HG03521 (cell line): ENCODE measurements around the gene AFF3.

Source experiments
- ATAC-seq: cut with Tn5 transposase; IDR thresholded peaks from one replicate; pipeline ENCODE4 v1.9.1; 2021; ENCODE audit warnings: mild to moderate bottlenecking, moderate library complexity; ENCODE audit not compliant: unreplicated experiment

AFF3 gene

GRCh38 chr2:100151310-100151709 is 8.9 kb upstream of the AFF3 start:
- ATAC-seq = no peak

DNA sequence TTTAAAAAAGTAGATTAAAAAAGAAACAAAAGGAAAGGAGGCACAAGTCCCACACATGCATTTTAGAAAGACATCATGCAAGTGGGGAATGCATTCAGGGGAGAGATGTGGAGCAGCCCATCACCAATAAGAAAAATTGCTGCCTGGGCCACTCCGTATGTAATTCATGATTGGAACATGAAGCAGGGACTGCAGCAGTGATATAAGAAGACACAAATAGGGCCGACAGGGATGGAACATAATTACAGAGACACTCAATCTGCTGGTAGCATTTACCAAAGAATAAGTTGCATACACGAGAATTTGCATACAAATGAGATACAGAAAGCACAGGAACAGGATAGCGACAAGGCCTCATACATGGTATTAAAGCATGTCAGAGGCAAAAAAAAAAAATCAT is 6.5 kb upstream of the AFF3 start:
- no peak for ATAC-seq

DNA sequence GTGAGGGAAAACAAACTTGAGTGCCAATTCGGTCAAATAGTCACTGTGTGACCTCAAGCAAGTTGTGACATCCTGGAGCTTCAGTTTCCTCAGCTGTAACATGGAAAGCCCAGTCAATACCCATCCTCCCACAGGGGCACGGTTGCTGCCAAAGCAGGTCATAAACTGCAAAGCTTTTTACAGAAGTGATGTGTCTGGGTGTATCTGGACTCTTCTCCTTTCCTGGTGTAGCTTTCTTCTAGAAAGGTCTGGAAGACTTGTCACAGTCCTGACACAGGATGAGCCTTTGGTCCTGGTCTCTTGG is 4.2 kb upstream of the AFF3 start:
- ATAC-seq = no peak

DNA sequence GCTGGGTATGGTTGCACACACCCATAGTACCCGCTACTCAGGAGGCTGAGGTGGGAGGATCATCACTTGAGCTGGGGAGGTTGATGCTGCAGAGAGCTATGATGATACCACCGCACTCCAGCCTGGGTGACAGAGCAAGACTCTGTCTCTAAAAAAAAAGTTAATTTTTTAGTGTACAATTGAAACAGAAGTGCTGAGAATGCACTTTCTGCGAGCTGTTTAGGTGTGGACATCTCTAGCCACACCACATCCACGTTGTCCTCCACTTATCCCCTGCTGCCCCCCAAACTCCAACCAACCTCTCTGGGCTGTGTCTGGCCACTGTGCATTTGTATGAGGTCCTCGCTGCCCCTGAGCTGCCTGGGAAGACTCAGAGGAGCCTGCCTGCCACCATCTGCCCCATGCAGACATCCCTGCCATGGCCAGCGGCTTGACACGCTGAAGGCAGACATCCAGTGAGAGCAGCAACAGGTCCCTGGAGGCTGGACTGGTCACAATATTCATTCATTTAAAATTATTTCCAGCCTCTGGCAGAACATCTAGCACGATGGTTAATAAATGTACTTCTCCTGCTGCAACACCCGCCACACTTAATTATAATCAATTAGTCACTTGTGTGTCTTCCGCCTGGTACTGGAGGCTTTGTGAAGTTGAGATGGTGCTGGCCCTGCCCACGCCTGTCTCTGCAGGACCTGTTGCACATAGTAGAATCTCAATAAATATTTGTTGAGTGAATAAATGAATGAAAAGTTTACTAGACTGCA is 3.7 kb upstream of the AFF3 start:
- no peak for ATAC-seq

- no peak for ATAC-seq
Observed at GRCh38 chr2:100143286-100143685, 896 bp upstream of the AFF3 start.

- ATAC-seq = no peak
Observed at GRCh38 chr2:100141906-100142305, 484 bp downstream of the AFF3 start.

DNA sequence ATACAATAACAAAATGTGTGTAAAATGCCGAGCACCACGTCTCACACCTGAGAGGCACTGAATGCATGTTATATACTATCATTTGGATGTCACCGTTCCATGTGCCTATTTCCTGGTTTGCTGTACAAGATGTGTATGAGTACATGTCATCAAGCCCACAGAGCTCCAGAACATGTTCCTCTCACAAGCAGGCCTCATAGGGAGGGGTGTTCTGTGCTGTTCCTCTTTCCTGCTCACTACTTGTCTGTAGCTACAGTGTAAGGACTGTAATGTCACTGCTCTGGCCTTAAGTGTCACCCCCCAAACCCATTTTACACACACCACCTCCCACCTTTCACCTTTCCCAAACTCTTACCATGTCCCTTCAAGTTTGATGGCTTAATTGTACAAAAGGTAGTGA is 1.8 kb downstream of the AFF3 start:
- no peak for ATAC-seq

GRCh38 chr2:100137866-100138570 is 4.4 kb downstream of the AFF3 start:
- no peak for ATAC-seq

DNA sequence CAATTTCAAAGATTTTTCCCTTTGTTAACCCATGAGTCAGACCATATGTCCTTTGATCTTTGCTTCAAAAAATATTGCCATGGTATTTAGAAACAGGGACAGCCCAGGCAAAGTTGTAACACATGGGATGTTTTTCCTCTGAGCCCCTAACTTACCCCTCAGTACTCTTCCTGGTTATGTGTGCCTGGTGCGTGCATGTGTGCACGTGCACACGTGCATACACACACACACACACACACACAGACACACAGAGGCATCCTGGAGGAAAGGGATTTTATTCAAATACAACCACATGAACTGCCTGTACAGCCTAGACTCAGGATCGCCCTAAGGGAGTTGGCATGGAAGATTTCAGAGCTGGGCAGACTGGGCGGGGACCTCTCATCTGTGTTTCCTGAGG is 5.1 kb downstream of the AFF3 start:
- ATAC-seq = no peak

- ATAC-seq = no peak
Observed at GRCh38 chr2:100136310-100136709, 6.1 kb downstream of the AFF3 start.

DNA sequence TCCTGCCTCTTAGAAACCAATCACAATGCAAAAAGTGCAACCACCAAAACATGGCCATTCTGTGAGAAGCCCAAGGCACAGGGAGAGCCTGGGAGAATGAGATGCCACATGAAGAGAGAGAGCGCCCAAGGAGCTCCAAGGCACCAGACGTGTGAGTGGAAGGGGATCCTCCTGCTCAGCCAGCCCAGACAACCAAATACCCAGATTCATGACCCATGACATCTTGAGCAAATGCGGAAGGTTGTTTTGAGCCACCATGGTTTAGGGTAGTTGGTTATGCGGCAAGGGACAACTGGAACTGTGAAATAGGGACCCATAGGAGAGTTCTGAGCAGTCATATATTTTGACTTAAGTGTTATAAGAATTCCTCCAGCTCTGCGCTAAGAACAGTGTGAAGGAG is 7.0 kb downstream of the AFF3 start:
- ATAC-seq = no peak

GRCh38 chr2:100130595-100131391 is 11.6 kb downstream of the AFF3 start:
- ATAC-seq = no peak

DNA sequence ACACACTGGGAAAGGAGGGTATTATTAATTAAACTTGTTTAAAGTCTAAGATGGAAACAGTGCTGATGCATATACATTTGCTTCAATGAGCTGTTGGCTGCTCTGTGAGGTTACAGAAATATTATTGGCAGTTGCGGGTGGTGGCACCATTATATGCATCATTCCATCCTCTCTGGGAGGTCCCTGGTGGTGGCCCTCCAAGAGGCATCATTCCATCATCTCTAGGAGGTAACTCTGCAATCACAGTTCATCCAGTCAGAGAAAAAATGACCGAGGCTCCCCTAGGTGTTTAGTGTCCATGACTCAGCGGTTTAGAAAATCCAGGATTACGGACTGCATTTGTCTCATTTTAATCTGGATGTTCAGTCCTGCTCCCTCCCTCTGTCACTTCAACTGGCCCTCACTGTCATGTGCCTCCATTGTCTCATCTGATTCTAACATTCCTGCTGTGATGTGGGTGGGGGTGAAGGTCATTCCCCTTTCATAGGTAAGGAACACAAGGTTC is 15.4 kb downstream of the AFF3 start:
- no peak for ATAC-seq

GRCh38 chr2:100126201-100126600 is 16.2 kb downstream of the AFF3 start:
- no peak for ATAC-seq

DNA sequence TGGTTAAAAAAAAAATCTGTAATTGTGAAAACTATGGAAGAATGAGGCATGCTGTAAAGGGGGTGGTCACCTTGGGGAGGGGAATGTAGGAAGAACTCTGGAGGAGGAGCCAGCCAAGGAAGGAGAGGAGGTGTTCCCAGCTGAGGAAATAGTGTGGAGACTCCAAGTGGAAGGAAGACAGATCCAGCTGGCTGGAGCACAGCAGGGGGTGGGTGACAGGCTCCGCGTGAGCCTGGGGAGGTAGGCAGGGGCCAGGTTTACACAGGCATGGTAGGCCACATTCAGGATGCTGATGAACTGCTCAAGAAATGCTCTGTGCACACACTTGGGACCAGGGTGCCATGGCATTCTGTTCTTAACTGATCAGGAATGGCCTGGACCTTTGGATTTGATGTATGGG is 16.8 kb downstream of the AFF3 start:
- no peak for ATAC-seq

DNA sequence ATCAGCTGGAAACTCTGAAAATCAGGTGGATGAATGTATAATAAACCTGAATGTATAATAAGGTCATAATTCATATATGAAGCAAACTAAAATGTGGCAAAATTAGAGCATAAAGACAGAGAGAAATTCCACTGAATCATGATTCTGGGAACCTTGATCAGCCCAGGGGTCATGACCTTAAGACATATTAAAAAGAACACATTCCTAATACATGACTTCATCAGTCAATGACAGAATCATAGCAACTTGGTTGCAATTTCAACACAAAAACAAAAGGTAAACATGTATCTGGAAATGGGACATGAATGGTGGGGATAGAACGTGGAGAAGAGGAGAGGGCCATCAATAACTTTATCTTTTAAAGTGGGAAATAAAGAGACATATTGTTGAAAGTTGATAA is 17.6 kb downstream of the AFF3 start:
- ATAC-seq = no peak

DNA sequence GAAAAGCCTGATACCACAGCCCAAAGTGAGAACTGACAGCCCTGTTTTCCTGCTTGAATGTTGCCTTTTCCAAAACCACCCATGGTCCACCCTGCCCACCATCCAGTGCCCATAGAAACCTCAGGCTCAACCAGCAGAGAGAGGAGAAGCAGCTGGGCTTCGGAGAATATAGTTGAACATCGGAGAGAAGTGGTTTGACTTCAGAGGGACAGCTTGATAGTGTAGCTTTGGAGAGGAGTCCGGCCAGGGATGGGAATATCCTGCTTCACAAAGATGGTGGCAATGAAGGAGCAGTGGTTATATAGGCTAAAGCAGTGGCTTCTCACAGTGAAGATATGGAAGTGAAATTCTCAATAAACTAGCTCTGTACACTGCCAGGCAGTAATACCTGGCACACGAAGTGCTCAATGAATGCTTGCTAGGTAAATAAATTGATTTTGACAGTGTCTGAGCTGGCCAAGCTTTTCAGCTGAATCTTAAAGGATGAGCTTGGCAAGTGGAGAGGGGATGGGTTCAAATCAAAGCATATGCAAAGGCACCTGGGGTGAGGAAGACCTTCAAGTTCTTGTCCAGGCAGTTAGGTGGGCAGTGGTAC is 21.2 kb downstream of the AFF3 start:
- no peak for ATAC-seq

- no peak for ATAC-seq
Observed at GRCh38 chr2:100119235-100119634, 23.2 kb downstream of the AFF3 start.

DNA sequence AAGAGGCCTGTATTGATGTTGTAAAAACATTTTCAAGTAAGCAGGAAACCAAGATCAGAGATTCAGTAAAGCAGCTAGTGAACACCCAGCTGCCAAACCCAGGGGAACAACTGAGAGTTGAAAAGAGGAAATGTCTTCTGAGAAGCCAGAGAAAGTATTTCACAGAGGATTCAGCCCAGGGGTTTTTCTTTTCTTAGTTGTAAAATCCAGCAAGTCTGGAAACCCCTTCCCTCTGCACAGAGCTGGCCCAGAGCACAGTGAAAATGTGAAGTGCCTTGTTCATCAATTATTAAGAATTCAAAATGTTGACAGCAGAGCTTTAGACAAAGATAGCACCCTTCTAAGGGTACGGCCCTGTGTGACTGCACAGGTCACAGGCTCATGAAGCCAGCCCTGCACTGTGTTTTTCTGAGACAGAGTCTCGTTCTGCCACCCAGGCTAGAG is 28.4 kb downstream of the AFF3 start:
- peak; percentile 65 for ATAC-seq

GRCh38 chr2:100110614-100111000 is 31.8 kb downstream of the AFF3 start:
- no peak for ATAC-seq

GRCh38 chr2:100109986-100110613 is 32.3 kb downstream of the AFF3 start:
- no peak for ATAC-seq
